Eye (tissue), 1 donor: ENCODE data around the gene C22orf42.
"Not testable (repeated sequence)": the region's sequence is repeated elsewhere in the genome, so short reads cannot be mapped to it uniquely, and the experiment has no call there.

Experiments
- DNase-seq: peaks from one replicate; pipeline ENCODE4 v3.0.0-alpha.2; 2015

Gene C22orf42, protein sequence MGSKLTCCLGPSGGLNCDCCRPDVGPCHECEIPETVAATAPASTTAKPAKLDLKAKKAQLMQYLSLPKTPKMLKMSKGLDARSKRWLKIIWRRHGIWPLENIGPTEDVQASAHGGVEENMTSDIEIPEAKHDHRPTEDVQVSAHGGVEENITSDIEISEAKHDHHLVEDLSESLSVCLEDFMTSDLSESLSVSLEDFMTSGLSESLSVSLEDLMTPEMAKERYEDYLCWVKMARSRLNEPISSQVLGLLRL

DNA sequence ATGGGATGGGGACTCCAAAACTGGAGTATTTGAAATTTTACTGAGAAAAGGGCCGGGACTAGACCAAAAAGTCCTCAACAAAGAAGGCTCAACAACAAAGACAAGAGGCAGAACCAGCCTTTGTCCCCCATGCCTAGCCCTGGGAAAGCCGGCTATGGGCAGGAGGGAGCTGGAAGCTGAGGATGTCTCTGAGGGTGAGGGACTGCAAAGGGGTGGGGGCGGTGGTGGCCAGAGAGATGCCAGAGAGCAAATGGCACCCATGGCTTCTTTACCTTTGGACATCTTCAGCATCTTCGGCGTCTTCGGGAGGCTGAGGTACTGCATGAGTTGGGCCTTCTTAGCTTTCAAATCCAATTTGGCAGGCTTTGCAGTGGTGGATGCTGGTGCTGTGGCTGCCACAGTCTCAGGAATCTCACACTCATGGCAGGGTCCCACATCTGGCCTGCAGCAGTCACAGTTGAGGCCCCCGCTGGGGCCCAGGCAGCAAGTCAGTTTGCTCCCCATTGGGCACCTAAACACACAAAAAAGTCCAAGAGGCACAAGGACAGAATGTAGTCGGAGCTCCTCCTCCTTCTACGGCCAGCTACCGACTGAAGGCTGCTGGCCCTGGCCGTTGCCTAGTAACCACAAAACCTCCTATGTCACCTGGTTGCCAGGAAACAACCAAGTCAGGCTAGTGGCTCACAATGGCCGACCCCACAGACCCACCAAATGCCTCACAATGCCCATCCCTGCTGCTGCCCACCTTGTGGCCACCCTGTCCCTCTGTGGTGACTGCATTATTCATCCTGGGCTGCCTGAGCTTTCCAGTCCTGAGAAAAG, at the start of gene C22orf42:
TSS of gene C22orf42 (minus strand) at position 592 of the 822 bp plus-strand sequence. CDS start at position 504, 88 bp downstream.
- DNase-seq: no peak

DNA sequence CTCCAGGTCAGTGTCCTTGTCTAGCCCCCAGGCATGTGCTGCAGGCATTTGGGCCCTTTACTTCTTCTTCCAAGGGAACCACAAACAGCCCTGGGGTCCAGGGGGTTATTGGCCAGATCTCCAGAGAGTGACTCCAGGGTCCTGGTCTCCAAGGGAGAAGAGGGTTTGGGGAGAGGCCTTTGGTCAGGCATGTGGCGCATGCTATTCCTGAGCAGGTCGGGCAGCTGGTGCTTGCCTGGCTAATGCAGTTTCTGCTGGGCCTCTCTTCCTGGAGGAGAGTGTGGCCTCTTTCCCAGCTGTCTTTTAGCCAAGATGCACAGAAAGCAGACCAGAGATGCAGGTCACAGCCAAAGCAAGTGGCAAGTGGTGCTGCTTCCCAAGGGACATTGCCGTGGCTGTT, 49.6 kb upstream of the C22orf42 start:
- DNase-seq: no peak

DNA sequence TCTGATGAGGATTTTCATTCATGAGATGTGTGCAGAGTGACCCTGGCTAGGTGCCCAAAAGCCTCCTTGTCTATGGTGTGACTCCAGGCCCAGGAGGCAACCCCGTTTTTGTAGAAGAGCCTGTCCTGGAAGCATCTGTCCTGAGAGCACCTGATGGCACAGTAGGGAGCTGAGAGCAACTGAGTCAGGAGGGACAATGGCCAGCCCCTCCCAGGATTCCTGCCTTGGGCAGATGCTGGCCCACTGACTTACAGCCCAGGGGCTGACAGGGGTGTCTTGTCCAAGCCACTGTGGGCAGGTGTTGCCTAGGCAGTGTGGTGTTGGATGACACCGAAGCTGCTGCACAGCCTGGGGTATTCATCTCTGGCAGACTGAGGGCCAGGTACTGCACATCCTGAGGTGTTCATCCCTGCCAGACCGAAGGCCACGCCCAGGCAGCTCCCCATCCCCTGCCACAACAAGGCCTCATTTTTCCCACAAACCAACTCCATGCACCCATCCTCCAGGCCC, 48.9 kb upstream of the C22orf42 start:
- DNase-seq: no peak

DNA sequence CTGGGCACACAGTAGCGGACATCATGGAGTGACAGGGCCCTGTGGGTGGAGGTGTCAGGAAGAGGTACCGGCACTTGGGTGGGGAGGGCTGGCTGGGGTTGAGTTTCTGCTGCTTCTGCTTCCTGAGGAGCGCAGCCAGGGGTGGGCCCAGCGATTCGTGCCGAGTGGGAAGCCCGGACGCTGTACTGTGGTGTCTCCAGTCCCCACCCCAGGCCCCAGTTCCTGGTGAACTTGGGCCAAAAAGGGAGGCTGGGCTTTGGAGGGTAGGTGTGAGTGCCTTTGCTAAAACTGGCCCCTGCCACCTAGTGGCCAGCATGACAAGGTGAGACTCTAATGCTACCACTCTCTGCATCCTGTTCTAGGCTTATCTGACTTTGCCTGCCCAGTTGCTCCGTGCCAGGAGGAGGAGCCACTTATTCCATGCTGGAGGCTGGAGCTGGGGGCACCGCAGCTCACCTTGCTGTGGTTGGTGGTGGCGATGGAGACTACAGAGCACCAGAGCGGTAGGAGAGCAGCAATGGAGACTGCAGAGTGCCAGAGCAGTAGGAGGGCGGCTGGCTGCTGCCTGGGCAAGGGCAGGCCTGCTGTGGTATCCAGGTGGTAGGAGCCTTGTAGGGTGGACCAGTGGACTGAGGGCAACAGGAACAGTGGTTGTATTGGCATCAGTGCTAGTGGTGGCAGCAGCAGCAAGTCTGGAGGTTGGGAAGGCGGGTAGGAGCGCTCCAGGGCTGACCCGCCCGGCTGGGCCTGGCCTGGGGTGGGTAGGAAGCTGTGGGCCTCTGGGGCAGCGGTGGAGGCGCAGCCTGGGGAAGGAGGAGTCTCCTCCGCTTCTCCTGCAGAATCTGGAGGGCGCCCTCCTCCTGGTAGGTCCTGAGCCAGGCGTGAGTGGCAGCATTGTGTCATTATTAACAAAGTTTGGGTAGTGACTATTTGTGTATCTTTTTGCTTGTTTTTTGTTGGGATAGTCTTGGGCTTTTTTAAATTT, 48.0 kb upstream of the C22orf42 start:
- no peak for DNase-seq

DNA sequence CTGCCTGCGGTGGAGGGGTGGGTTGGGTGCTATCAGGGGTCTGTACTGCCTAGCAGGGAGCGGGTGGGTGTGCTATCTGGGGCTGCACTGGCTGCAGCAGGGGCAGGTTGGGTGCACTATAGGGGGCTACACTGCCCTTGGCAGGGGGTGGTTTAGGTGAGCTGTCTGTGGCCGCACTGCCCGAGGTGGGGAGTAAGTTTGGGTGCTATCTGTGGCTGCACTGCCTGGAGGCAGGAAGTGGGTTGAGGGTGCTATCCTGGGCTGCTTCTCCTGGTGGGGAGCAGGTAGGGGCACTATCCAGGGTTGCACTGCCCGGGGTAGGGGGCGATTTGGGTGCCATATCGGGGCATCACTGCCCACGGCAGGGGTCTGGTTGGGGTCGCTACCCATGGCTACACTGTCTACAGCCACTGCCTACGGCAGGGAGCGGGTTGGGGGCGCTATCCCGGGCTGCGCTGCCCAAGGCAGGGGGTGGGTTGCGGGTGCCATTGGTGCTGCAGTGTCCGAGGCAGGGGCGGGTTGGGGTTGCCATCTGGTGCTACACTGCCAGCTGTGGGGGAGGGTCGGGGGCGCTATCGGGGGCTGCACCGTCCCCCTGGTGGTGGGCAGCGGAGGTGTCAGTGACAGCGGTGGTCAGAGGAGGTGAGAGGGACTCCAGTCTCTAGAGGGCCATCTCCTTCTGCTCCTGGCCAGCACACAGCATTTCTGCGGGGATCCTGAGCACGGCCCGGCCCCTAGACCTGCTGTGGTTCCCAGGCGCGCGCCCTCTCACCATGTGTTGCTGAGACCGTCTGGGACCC, 47.1 kb upstream of the C22orf42 start:
- no peak for DNase-seq

DNA sequence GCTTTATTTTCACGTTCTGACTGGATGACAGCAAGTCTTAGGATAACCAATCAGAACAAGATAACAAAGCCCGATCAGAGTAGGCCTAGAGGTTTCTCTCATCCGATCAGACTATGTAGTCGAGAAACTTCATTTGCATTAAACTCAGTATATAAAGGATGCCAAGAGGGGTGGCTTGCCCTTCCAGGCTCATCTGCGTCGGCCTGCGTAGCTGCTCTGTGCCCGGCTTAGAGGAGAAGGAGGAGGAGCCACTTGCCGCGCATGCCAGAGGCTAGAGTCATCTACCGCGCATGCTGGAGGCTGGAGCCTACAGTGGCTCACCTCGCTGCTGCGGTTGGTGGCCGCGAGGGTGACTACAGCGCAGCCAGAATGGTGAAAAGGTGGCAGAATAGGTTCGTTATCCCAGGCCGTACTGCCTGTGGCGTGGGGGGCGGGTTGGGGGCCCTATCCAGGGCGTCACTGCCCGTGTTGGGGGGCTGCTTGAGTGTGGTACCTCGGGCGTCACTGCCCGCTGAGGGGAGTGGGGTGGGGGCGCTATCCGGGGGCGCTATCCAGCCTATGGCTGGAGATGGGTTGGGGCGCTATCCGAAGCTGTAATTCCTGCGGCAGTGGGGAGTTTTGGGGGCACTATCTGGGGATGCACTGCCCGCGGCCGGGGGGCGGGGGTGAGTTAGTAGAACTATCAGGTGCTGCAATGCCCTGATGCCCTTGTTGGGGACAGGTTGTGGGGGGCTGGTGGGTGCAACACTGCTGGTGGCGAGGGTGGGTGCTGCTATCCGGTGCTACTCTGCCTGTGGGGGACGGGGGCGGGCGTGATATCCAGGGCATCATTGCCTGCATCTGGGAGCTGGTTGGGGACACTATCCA, 46.0 kb upstream of the C22orf42 start, which contains the start of gene RFPL2:
TSS of gene RFPL2 (minus strand) at position 218 of the 867 bp plus-strand sequence. CDS start 2,622 bp downstream, outside the sequence.
- peak; percentile 30 for DNase-seq

DNA sequence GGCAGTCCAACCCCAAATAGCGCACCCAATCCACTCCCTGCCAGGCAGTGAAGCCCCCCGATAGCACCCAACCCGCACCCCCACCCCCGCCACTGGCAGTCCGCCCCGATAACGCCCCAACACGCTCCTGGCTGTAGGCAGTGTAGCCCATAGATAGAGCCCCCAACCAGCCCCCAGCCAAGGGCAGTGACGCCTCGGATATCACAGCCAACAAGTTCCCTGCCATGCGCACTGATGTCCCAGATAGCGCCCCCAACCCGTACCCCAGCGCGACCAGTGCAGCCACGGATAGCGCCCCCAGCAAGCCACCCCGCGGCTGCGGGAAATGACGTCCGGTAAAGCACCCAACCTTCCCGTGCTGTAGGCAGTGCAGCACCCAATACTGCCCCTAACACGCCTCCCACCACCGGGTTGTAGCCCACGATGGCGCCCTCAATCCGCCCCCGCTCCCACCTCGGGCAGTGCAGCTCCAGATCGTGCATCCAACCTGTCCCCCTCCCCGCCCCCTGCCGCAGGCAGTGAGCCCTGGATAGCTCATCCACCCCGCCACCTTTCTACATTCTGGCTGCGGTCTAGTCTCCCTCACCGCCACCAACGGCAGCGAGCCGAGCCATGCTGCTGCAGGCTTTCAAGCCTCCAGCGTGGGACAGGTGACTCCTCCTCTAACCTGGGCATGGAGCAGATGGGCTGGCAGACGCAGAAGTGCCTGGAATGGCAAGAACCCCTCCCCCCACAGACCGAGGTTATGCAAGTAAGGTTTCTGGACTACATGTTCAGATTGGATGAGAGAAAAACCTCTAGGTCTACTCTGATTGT, 45.1 kb upstream of the C22orf42 start:
- DNase-seq: no peak

DNA sequence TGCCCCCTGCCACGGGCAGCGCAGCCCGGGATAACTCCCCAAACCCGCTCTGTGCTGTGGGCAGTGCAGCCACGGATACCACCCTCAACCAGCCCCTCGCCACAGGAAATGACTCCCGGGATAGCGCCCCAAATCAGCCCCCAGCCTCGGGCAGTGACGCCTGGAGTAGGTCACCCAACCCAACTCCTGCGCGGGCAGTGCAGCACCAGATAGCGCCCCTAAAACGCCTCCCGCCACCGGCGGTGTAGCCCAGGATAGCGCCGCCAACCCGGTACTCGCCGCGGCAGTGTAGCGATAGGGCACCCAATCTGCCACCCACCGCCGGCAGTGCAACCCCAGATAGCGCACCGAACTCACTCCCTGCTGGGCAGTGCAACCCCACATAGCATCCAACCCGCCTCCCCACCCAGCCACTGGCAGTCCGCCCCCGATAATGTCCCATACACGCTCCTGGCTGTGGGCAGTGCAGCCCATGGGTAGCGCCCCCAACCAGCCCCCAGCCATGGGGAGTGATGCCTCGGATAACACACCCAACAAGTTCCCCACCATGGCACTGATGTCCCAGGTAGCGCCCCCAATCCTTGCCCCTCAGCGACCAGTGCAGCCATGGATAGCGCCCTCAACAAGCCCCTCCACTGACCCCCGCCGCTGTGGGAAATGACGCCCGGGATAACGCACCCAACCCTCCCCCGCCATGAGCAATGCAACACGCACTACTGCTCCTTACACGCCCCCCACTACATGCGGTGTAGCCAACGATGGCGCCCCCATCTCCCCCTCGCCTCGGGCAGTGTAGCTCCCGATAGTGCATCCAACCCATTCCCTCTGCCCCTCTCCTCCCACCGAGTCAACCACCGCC, 44.3 kb upstream of the C22orf42 start:
- no peak for DNase-seq

DNA sequence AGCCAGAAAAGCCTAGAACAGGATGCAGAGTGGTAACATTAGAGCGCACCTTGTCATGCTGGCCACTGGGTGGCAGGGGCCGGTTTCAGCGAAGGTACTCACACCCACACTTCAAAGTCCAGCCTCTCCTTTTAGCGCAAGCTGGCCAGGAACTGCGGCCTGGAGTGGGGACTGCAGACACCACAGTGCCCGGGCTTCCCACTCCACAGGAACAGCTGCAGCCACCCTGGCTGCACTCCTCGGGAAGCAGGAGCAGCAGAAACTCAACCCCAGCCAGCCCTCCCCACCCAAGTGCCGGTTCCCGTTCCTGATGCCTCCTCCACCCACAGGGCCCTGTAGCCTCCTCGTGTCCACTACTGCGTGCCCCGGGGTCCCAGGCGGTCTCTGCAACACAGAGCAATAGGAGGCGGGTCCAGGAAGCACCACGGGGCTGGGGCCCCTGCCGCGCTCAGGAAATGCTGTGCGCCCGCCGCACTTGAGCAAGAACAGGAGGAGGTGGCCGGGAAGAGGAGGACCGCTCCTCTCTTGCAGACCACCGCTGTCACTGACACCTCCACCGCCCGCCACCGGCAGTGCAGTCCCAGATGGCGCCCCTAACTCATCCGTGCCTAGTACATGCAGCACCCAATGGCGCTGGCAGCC, 43.6 kb upstream of the C22orf42 start:
- DNase-seq: peak; percentile 73

DNA sequence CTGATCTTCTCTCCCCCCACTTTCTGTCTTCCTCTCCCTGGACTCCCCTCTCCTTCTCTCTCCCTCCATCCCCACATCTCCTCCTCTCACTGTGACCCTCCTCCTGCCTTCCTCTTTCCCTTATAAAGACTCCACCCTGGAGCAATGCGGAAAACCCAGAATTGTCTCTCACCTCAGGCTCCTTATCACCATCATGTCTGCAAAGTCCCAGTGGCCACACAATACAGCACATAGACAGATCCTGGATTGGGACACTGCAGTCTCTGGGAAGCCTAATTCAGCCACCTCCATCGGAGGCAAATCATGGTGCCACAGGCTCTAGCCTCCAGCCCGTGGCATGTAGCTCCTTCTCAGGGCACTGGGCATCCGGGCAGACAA, 43.0 kb upstream of the C22orf42 start:
- DNase-seq: no peak

DNA sequence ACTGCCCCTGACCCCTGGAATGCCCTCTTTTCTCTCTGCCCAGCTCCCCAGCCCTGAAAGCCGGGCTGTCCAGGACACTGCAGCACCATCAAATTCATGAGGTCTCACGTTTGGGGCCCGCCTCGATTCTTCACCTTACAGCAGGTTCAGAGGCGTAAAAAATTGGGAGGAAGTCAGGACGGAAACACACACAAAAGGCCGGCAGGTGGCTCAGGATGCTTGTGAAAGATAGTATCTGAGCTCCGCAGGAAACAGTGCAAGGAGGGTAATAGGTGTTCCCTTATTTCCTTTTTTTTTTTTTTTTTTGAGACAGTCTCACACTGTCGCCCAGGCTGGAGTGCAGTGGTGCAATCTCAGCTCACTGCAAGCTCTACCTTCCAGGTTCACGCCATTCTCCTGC, 41.6 kb upstream of the C22orf42 start:
- DNase-seq: no peak

DNA sequence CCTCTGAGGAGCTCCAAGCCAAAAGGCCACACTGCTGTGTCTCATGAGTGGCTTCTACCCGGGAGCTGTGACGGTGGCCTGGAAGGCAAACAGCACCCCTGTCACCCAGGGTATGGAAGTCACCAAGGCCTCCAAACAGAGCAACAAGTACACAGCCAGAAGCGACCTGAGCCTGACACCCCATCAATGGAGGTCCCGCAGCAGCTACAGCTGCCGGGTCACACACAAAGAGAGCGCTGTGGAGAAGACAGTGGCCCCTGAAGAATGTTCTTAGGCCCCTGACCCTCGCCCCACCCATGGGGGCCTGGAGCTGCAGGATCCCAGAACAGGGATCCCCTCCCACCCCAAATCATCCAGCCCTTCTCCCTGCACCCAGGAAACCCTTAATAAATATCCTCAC, 40.9 kb upstream of the C22orf42 start:
- DNase-seq: no peak

DNA sequence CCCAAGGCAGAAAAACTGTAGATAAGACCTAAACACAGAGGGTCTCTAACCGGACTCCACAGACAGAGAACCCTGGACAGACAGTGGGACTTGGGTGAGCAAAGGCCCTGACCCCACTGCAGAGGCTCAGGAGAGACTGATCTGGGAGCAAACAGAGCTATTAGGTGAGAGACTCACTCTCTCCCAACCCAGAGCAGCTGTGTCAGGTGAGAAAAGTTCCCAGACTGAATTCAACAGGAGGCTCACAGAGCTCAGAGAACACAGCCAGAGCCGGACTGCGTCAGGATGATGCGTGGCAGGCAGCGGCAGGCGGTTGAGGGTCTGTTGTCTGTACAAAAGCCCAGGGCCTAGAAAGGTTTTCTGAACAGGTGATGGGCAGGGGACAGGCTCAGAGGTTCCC, 40.2 kb upstream of the C22orf42 start:
- DNase-seq: no peak

DNA sequence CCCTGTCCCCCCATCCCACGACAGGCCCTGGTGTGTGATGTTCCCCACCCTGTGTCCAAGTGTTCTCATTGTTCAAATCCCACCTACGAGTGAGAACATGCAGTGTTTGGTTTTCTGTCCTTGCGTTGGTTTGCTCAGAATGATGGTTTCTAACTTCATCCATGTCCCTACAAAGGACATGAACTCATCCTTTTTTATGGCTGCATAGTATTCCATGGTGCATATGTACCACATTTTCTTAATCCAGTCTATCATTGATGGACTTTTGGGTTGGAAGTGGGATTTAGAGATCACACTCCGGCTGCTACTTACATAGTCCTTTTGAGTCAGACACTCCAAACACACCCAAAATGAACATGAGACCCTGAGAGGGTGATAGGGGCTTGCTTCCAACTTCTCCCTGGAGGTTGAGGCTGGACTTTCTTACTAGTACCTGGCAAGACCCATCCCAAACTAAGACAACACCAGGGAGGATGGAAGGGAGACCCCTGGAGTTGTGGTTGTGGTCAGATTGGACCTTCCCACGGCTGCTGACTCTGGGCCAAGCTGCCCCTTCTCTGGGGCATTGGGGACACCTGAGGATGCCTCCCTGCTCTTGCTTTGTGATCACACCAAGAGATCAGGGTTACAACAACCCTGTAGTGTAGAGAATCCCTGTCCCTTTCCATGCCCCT, 38.6 kb upstream of the C22orf42 start:
- not testable (repeated sequence) for DNase-seq

DNA sequence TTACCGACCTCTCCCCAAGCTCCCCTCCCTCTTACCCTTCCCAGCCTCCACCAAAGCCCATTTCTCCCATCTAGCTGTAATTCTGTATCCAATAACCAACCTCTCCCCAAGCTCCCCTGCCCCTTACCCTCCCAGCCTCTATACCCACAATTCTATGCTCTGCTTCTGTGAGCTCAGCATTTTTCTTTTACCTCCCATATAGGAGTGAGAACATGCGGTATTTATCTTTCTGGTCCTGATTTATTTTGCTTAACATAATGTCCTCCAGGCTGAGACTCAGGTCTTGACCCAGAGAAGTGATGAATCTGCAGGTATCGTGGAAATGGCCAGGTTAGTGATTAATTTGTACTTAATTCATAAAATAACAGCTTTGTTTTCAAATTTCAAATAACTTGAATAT, 36.8 kb upstream of the C22orf42 start:
- not testable (repeated sequence) for DNase-seq

DNA sequence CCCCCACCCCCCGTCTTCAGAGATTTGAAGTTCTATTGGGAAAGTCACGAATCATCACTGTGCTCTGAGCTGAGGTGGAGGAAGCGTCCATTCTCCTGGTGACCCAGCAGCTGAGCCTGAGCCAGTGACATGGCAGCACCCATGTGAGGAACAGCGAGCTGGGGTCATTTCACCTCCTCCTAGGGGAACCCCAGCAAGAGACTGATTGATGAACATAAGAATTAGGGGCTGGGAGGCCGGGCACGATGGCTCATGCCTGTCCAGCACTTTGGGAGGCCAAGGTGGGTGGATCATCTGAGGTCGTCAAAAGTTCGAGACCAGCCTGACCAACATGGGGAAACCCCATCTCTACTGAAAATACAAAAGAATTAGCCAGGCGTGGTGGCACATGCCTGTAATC, 34.2 kb upstream of the C22orf42 start:
- DNase-seq: not testable (repeated sequence)

DNA sequence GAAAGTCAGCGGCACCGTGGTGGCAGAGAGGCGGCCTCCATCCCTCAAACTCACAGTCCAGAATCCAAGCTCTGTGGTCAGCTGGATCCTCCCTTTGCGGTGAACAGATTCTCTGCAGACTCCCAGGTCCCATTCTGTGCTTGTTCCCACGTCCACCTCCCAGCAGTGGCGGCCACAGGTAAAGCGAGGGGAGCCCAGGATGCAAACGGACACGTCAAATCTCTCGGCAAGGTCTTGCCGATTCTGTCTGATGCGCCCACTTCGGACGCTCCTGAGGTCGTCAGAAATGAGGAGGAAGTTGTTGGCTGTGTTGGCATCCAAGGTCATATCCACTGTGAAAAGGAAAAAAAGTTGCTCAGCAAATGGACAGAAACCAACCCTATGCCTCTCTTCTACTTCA, 31.9 kb upstream of the C22orf42 start:
- not testable (repeated sequence) for DNase-seq

DNA sequence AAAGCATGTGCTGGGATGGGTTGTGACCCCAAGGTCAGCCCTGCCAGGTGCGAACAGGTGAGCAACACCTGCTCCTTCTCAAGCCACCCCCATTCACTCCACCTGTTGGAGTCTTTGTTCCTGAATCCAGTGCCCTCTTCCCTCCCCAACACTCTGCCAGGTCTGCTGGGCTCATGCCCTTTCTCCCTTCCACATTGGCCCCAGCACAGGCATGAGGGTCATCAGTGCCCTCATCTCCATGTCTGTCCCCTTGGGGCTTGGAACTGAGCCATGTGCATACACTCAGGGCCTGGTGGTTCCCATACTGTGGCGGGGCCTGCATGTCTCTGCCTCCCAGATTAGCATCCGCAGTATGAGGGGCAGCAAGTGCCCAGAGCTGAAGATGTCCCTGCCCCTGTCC, 26.7 kb upstream of the C22orf42 start:
- DNase-seq: no peak
